Kidney epithelial cell (primary cell): Measurements from ENCODE around the gene RIC1. TPM values are rescaled to one million over a fixed set of nuclear protein-coding genes. Genes with fewer than 3 reads are reported as not detected.
"Not testable (repeated sequence)": the region's sequence is repeated elsewhere in the genome, so short reads cannot be mapped to it uniquely, and the experiment has no call there.

Experiments used
- DNase-seq: peaks from one replicate; pipeline ENCODE4 v3.0.0-alpha.2; 2010; ENCODE audit warnings: low read depth
- H3K27me3 ChIP-seq: 2 replicates; pipeline ENCODE4 v1.6.0; 2011; ENCODE audit warnings: low read length; ENCODE audit not compliant: control insufficient read depth, insufficient read depth
- H3K36me3 ChIP-seq: 2 replicates; pipeline ENCODE4 v1.5.1; 2011; ENCODE audit warnings: low read length; ENCODE audit not compliant: control insufficient read depth, insufficient read depth
- H3K4me3 ChIP-seq: 2 replicates; pipeline ENCODE4 v1.5.1; 2011; ENCODE audit warnings: low read depth, mild to moderate bottlenecking, control low read depth, low read length
- CTCF ChIP-seq: IDR thresholded peaks from 2 replicates; pipeline ENCODE4 v1.5.1; 2011; ENCODE audit warnings: mild to moderate bottlenecking, moderate library complexity, low read length, control low read depth, inconsistent platforms; ENCODE audit not compliant: insufficient read depth, poor library complexity, severe bottlenecking
- total RNA-seq: library from RNA; depleted of rRNA; stranded (reverse); fragments of >200 nt; gene quantifications from 2 replicates; pipeline ENCODE4 v1.2.3, GENCODE V29; 2015

Gene RIC1
- total RNA-seq, 1 donor from 2014 or later = 16.8 TPM

GRCh38 chr9:5708414-5708813 lies 79.5 kb downstream of the RIC1 start:
- no peaks in the 10 kb centered on the region for H3K36me3 ChIP-seq
- no peak for DNase-seq
- no peaks in the 10 kb centered on the region for H3K27me3 ChIP-seq
- H3K4me3 ChIP-seq = no peak overlapping the region
- no peak for TF ChIP-seq CTCF

DNA sequence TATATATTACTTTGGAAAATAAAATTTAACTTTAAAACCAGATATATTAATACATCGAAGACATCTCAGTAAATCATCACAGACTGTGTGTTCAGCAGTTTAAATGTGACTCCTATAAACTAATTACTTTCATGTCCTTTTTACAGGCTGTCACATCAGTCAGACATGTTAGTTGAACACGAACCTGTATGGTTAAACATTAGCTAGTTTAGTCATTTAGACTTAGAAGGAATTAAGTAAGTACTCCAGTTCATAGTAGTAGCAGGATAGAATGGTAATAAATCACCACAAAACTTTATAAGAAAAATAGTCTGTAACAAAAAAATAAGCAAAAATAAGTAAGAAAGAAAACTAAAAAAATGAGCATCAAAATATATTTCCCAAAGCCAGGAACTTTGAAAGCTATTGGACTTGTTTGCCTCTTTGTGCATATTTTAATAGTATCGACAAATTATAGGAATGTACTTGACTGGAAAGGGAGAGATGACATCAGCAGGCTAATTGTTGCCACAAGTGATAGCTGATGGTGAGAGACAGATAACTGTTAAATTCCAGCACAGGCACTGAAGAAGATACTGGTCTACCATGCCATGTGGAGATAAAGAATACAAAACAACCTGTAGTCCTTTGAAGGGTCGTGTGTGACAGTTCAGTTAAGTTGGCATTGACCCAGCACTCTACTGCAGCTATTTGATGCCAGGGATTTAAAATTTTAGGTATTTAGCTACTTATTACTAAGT lies 83.9 kb downstream of the RIC1 start:
- H3K36me3 ChIP-seq = no peaks in the 10 kb centered on the region
- no peaks in the 10 kb centered on the region for H3K27me3 ChIP-seq
- TF ChIP-seq CTCF = no peak
- DNase-seq = peak; percentile 73
- H3K4me3 ChIP-seq = no peak overlapping the region

DNA sequence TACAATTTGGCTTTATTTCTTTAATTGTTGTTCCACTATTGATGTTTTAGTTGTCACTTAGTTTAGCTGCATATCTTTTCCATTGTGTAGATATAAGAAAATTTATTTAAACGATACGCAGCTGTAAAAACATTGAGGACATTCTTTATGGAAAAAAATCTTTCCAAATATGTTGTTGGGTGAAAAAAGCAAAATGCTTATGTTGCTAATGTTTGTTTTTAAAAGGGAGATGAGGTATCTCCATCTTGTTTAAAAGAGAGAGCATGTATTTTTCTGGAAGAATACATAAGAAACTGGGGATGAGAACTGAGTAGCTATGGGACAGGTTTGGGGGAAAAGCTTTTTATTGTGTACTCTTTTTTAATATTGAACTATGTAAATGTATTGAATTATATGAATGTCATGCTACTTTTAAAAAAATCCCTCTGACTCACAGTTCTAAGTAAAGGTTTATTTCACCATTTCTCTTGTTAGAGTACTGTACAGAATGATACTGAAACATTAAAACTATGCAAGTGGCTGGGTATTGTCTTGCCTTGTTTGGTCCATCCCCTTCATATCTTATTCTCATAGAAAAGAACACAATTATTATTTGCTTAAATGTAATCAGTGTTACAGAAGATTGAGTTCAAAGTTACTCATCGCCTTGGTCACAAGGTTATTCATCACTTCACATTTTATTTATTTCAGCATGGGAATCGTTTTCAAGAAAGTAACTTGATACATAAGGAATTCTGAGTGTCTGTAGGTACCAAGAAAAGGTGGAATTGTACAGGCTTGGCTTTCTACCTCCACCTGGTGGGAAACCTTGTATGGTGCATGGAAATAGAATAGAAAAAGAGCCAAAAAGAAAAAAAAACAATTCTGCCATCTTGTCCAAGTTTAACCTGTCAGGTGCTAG lies 85.8 kb downstream of the RIC1 start:
- Histone ChIP-seq H3K27me3 (no peaks in the 10 kb centered on the region), H3K36me3 (no peaks in the 10 kb centered on the region), H3K4me3 (no peak overlapping the region)
- TF ChIP-seq CTCF = peak; percentile 62
- DNase-seq = peak; percentile 29

DNA sequence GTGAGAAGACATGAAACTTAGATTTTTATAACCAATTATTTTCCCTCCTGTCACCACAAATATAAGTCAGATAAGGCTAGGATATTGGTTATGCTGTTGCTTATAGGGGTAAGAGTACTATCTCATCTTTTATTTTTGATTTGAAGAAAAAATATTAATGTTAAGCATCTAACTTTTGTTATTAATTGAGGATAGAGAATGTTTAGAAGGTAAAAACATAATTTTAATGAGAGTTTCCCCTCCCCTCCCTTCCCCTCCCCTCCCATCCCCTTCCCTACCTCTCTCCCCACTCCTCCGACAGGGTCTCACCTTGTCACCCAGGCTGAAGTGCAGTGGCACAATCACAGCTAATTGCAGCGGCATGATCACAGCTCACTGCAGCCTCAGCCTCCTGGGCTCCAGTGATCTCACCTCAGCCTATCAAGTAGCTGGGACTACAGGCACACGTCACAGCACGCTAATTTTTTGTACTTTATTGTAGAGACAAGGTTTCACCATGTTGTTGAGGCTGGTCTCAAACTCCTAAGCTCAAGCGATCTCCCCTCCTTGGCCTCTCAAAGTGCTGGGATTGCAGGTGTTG lies 86.7 kb downstream of the RIC1 start:
- Histone ChIP-seq H3K4me3 (no peak overlapping the region), H3K36me3 (no peaks in the 10 kb centered on the region), H3K27me3 (no peaks in the 10 kb centered on the region)
- no peak for DNase-seq
- TF ChIP-seq CTCF = no peak

DNA sequence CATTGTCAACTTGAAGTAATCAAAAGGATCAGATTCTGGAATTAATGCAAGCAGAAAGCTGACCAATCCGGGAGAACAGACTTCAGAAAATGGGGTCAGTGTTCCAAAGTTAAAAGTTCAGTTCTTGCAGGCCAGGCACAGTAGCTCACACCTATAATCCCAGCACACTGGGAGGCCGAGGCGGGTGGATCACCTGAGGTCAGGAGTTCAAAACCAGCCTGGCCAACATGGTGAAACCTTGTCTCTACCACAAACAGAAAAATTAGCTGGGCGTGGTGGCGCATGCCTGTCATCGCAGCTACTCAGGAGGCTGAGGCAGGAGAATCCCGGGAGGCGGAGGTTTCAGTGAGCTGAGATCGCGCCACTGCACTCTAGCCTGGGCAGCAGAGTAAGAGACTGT lies 88.5 kb downstream of the RIC1 start:
- H3K27me3 ChIP-seq, H3K4me3 ChIP-seq, DNase-seq, H3K36me3 ChIP-seq: not testable (repeated sequence)
